HG02852 (cell line): Measurements from ENCODE around the gene ADPRM.
A peak's percentile ranks its signal among the peaks of the same experiment; 100 is the strongest.
"Not testable (repeated sequence)": the region's sequence is repeated elsewhere in the genome, so short reads cannot be mapped to it uniquely, and the experiment has no call there.

ENCODE experiments used
- ATAC-seq: cut with Tn5 transposase; IDR thresholded peaks from one replicate; pipeline ENCODE4 v1.9.1; 2021; ENCODE audit warnings: mild to moderate bottlenecking, moderate library complexity; ENCODE audit not compliant: unreplicated experiment

The ADPRM gene, protein sequence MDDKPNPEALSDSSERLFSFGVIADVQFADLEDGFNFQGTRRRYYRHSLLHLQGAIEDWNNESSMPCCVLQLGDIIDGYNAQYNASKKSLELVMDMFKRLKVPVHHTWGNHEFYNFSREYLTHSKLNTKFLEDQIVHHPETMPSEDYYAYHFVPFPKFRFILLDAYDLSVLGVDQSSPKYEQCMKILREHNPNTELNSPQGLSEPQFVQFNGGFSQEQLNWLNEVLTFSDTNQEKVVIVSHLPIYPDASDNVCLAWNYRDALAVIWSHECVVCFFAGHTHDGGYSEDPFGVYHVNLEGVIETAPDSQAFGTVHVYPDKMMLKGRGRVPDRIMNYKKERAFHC

DNA sequence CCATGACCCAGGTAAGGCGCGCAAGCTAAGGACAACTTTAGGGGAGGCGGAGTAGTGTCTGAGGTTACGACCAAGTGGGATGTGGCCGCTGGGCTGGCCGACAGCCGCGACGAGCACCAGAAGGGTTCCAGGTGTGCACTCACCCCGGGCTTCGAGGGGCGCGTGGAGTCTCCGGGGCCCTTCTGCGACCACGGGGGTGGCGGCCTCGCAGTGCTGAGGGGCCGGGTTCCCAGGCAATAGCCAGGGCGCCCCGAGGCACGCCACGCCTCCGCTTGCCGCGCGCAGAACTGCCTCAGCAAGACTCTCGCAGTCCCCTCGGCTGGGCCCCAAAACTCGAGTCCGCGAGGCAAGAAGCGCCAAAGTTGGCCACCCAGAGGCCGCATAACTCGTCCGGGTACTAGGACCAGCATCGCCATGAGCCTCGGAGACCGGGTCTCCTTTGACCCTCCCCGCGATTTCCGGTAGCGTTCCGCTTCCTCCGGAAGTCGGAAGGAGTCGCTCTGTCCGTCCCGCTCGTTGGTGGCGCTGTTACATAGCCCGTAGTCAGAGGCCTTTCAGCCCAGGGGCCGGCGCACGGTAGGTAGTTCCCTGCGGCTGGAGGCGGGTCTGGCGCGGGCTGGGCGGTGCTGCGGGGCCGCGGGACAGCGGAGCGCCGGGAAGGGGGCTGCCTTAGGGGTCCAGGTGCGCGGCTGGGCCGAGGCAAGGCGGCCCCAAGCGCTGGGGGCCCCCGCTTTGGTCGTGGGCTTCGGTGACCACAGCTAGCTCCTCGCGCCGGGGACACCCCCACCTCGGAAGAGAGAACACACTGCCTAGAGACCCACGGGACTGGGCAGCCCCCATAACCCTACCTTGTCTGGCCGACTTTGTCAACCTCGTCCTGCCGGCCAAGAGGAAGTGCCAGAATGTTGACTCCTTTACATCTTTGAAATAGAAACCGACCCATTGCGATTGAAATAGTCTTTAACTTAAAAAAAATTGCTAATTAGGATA, at the start of gene ADPRM, which contains the start of gene SCO1:
ADPRM (plus strand) TSS at position 503 of the 990 bp plus-strand sequence. CDS start 7,333 bp downstream, outside the sequence.
SCO1 (minus strand) TSS at position 442 of the 990 bp plus-strand sequence; CDS start at position 416, 26 bp downstream.
- peak; percentile 95 for ATAC-seq

DNA sequence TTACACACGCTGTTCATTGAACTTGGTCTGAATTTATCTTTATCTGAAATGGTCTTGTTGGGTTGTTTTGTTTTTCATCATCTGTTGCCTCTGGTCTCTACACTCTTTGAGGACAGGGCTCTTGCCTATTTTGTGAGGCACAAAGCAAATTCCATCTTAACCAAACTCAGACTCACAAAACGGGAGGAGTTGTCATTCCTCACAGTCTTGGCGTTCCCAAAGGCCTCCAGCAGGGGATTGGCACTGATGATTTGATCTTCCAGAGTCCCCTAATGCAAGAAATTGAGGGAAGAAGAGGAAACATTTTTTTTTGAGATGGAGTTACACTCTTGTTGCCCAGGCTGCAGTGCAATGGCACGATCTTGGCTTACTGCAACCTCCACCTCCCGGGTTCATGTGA, 49.0 kb upstream of the ADPRM start:
- ATAC-seq = no peak

DNA sequence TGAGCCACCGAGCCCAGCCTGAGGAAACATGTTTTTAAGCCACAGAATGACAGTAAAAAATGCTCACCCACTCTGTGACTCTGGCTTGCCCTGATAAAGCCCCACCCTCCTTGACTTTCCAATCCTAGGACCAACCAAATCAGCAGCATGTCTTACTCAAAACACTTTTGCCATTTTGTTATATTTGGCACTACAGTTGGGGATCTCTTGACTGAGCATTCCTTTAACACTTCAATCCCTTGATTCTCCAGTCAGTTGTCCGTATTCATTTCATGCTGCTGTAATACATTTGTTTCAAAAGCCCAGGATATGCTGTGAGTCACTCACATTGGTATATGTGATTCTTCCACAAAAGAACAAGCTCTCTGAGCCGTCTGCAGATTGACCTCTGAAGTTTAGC, 48.4 kb upstream of the ADPRM start:
- ATAC-seq = no peak

DNA sequence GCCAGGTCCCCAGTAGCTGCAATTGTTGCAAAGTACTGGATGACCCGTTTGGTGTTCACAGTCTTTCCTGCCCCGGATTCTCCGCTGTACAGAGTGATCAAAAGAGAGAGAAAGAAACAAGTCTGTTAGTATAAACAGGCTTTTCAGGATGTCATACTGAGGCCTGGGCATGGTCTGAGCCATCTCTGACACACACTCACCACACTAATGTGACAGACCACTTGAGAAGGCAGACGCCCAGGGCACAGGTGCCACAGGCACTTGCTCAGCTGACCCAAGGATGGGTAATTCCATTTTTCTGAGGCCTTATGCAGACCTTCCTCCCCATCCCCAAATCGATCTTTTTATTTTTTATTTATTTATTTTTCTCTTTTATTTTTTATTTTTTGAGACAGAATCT, 47.8 kb upstream of the ADPRM start:
- no peak for ATAC-seq

DNA sequence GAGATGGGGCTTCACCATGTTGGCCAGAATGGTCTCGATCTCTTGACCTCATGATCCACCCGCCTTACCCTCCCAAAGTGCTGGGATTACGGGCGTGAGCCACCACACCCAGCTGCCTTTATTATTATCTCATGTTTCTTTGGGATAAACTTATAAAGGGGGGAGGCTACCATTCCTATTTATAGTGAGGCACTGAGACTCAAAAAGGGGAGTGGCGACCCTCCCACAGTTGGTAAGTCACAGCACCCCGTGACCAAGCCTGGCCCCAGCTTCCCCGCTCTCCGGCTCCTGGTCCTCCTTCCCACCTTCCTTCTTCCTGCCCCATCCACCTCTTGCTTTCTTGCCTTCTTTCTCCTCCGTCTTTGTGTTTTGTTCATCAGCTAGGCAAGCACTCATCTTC, 45.5 kb upstream of the ADPRM start:
- no peak for ATAC-seq

DNA sequence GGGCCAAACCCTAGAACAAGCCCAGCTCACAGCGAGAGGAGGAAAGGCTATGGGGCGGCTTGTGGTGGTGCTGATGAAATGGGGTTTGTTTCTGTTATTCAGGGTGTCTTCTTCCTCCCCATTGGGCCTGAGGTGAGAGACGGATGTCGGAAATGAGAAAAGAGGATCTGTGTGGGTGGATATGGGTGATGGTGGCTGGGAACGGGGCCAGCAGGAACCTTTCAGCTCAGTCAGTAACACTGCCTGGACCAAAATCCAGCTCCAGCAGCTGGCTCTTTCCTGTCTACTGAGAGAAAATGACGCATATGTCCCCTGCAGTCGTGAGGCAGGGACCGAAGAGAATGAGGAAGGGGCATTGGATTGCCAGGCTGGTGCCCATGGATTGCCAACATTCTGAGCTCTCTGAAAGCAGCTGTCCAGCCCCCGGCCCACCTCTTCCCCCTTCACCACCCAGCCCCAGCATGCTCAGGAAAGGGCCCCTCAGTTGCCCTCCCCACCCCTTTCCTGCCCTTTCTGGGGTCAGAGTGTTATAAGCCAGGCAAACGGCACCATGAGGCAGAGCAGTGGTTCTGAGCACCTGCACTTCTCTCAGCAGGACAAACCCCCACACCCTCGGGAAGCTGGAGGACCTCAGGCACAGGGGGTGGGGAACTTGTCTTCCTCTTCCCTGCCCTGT, 44.3 kb upstream of the ADPRM start:
- no peak for ATAC-seq

DNA sequence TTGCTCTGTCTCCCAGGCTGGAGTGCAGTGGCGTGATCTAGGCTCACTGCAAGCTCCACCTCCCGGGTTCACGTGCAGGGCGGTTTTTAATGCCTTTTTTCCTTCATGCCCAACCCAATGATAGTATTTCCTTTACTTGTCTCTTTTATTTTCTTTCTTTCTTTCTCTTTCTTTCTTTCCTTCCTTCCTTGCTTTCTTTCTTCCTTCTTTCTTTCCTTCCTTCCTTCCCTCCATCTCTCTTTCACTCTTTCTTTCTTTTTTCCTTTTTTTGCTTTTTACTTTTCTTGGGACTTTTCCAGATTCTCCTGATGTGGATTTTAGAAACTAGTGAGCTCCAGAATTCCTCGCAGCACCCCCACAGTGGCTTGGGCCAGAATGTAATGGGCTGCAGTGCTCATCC, 43.4 kb upstream of the ADPRM start:
- ATAC-seq = no peak

DNA sequence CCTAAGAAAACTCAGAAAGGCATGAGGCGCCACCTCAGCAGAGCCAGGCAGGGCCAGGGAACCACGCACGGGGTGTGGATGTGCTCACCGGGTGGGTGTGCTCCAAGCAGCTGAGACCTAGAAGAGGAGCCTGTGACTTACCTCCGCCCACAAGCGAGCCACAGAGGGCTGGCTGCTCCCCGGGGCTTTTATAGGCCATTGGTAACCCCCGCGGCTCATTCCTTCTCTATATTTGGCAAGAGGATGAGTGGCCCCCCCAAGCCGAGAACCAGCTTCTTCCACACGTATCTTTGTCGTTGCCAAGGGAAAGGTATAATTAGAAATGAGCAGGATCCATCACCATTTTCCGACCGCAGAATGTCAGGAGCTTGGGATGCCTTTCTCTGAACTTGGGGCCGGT, 40.2 kb upstream of the ADPRM start, which contains the start of gene MYH3:
MYH3 (minus strand) TSS at position 162 of the 400 bp plus-strand sequence. CDS start 2,245 bp downstream, outside the sequence.
- no peak for ATAC-seq

DNA sequence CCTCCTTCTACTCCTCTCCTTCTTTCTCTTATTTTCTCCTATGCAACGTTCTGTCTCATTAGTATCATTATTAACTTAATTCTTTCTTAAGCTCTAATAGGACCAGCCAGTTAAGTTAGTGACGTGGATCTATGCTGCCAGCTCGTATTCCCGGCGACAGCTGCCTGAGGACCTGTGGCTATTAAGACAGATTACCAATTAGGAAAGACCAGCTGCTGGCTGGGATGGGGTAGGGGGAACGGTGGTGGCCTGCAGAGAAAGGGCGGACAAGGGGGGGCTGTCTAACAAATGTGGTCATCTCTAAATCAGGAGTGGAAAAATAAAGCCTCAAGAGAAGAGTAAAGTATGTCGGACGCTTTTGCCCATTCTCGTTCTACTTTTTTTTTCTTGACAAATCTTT, 39.5 kb upstream of the ADPRM start:
- no peak for ATAC-seq

DNA sequence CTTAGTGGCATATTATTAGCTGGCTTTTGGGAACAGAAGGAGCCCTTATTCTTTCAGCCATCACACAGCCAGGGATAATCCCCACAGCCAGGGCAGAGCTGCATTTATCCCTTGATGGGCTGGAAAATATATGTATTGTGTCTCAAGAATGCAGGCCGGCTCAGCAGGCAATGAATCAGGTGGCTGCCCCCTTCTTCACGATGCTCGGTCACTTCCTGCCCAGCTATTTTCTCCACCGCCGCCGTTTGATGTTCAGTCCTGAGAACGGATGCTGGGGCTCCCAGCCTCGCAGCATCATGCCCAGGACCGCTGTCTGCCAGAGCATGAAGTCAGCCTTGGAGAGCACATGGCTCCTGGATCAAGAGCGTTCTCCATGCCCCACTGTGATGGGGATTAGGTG, 36.0 kb upstream of the ADPRM start:
- ATAC-seq = no peak

DNA sequence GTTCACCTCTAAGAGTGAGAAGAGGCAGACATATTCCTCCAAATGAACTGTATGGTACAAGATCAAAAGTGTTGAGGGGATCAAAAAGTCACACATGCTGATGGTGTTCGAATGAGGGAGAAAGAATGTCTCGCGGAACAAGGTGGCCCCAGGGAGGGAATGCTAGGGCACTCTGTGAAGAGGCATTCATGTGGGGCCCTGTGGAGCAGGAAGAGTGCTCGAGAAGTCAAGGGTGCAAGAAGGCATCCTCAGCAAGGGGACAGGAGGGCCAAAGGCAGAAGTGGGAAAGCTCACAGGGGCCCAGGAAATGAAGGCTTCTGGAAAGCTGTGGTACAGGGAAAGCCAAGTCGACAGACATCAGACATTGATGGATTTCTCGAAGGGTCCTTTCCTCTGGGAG, 34.2 kb upstream of the ADPRM start:
- ATAC-seq = no peak

DNA sequence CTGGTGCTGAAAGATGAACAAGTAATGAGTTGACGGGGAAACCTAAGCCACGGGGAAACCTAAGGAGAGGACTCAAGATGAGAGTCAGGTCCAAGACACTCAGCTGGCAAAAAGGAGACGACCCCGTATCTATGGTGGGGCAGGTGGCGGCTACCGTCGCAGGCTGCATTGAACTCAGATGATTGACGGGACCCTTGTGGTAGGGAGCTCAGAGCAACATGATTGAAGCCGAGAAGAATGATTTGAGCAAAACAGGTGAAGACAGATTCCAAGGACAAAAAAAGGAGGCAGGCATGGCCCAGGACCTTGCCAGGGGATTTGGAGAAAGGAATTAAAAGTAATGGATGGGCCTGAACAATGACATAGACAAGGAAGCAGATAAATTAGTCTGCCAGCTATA, 32.8 kb upstream of the ADPRM start:
- ATAC-seq = no peak

DNA sequence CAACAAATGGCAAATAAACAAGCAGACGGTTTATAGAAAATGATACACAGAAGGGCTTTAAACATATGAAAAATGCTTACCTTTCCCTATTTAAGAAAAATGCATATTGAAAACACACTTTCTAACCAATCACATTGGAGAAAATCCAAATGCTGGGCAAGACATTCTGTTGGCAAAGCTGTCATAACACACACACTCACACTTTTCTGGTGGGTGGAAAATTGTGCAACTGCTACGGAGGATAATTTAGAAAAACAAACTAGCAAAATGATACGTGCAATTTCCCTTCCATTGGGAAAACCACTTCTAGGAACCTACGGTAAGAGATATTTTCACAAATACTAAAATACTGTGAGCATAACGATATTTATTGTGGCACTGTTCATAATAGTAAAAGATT, 30.5 kb upstream of the ADPRM start:
- ATAC-seq = no peak

DNA sequence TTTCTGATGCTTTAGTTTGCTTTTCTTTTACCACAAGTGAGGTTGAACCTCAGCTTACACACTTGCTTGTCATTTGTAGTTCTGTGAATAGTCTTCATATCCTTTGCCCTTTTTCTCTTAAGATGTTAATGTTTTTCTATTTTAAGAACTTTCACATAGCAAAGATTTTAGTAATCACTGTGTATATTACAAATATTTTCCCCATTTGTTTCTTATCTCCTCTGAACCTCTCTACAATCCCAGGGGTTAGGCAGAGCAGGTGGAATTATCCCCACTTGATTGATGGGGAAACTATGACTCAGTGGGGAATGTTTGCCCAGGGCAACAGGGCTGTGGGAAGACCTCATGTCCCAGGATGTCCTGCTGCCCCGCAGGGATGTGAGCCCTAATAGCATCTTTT, 28.6 kb upstream of the ADPRM start:
- ATAC-seq = no peak

DNA sequence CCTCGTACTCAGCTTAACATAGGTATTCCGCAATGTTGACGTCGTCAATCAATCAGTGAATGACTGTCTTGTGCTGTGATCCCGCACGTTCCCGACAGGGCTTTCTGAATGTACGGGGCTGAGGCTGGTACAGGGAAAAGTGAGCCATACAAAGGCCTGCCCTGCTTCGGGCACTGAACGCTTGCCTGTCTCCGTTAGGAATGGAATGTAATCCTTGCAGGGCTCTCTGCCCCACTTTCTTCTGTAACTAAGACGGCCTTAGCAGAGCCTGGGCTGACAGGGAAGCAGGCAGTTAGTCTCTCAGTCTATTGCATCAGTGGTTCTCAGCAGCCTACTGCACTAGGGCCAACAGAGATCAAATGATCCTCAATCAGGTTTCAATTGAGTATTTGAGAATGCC, 24.1 kb upstream of the ADPRM start:
- ATAC-seq = no peak

DNA sequence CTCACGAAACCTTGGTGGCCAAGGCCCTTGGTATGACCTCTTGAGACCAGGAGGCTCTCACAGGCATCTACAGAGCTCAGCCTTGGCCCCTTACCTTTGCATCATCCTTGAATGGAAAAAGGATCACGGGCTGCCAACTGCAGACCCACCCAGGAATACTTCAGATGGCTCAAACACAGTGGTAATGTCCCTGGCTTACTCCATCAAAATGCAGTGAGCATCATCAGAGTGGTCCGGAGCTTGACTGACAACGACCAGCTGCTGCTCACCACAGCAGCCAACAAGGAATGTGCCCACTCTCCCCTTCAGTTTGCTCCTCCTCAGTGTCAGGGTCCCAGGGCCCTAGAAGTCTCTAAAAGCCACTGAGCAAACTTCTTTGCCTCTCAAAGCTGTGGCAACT, 22.7 kb upstream of the ADPRM start:
- ATAC-seq = no peak

DNA sequence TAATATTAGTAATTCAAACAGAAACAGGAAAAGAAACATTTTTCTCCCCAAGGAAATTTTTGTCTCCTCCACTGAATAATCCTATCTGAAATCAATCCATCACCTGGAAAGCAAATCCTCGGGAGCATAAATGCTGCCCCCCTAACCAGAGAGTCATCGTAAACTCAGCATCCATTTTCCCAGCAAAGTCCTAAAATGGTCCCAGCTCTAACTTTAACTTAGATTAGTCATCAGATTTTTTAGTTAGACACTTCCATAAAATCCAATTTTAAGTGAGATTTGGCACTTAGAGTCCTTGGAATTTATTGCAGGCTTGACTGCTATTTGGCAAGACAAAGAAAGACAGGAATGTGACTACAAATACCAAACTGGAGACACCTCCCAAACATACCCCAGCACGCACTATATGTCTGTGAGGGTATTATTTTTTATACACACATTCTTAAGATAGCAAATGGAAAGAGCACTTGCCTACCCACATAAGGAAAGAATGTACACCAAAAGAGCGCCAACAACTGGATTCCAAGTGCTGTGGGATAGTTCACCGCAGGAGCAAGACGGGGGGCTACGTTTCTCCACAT, 15.4 kb upstream of the ADPRM start:
- no peak for ATAC-seq

DNA sequence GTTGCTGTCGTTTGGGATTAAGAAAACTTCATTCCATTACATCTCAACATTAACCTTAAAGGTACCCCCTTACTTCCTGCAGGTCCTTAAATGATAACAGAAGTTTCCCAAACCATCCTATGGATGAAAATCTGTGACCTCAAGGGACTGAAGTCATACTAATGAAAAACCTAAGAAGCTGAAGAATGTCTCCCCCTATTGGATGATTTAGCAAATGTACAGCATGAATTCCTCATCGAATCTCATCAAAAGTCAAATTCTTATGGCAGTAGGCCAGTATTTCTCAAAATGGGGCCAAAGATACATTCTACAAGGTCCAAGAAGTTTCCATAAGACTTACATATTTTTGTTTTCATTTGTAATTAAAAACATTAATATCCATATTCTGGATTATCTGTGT, 13.5 kb upstream of the ADPRM start:
- ATAC-seq = no peak

DNA sequence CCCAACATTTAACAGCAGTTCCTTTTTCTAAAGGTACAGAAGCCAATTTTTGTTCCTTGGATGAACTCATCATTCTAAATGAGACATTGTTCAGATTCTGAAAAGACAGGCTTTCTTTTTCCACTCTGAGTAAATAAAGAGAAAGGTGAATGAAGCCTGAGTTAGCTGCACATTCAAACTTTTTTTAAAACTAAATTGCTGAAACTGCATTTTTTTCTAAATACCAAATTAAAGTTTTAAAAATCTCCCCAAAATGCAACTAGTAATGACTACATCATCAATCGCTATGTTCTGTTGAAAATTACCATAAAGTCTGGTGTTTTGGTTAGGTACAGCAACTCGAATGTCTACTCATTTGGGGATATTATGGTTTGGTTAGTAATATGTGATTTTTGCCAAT, 9.9 kb upstream of the ADPRM start:
- ATAC-seq = no peak

DNA sequence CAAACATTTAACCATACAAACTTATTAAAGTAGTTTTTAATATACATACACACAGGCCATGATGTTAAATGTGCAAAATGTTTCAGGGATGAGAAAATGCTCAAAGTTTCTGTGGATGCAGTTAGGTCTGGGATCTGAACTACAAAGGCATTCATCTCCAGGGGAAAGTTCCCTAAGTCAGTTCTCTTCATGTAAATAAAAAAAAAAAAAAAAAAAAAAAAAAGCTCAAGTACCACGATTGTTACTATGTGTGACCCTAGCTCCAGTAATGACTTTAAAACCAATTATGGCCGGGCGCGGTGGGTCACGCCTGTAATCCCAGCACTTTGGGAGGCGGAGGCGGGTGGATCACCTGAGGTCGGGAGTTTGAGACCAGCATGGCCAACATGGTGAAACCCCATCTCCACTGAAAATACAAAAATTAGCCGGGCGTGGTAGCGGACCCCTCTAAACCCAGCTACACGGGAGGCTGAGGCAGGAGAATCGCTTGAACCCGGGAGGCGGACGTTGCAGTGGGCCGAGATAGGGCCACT, 1.5 kb upstream of the ADPRM start:
- ATAC-seq = not testable (repeated sequence)
